Cardiac septum (tissue), 1 donor: ENCODE results near the gene DPH2. TPM values are rescaled to one million over a fixed set of nuclear protein-coding genes. Genes with fewer than 3 reads are reported as not detected.

ENCODE experiments used
- DNase-seq: peaks from one replicate; pipeline ENCODE4 v3.0.0-alpha.2; 2020; ENCODE audit warnings: low spot score
- intact Hi-C: fragments of 100-400 bp; cut with DNase I; formaldehyde crosslinking; loops from one replicate; pipeline ENCODE4 v1.14.0; 2022
- total RNA-seq: library from RNA; stranded (reverse); fragmentation: NEBNext Ultra II Directional; extraction: Animal tissue kit (Norgen Biotek cat#: 25700); gene quantifications from one replicate; pipeline ENCODE4 v1.2.1, GENCODE V29; 2021
- donor health status: DM: no; HTN: no; CAD: no.

The DPH2 gene
- total RNA-seq, 1 donor from 2014 or later: 15.5 TPM

DNA sequence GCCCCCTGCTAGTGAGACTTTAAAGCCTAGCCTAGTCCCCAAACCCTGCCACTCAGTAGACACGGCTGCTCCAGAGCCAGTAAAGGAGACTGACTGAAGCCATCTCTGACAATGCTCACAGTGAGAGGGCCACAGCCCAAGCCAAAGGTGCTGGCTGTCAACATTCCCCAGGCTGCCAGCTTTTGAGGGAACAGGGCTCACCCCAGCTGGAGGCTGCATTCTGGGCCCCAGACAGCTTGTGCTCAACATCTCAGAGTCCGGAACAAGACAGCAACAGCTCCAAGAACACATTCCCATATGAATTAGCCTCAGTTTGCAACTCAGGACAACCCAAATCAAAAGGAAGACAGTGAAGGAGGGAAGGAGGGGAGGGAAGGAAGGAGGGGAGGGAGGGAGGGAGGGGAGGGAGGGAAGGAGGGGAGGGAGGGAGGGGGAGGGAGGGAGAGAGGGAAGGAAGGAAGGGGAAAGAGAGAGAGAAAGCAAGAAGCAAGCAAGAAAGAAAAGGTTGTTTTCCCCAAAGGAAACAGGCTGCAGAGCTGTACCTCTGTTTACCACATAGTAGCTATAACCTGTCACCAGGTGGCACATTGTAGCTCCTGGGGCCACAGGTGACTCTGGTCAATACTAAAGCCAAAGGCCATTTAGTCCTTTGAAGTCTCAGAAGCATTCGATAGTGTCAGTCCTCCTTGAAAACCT lies 30.8 kb upstream of the DPH2 start:
- intact Hi-C loops: no loop called here
- no peak for DNase-seq

- DNase-seq: no peak
- intact Hi-C loops: no loop called here
These were observed 27.4 kb upstream of the DPH2 start for GRCh38 chr1:43942411-43942810.

DNA sequence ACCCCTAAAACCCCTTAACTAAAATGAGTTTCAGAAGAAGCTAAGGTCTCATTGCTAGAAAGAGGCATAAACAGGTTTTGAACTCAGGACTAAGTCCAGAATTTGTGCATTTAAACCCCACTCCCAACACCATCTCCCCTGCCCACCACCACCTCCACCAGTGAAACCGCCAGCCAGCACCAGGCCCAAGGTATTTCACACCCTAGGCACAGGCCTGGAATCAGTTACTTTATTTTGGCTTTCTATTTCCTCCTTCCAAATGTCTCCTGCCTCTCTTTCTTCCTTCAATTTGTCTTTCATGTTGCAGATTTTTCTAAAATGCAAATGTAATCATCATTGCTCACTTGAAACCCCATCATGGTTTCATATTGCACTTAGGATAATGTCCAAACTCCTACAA lies 24.9 kb upstream of the DPH2 start:
- no peak for DNase-seq
- intact Hi-C loops: loop anchor here (5.0 kb wide), 2 partner anchors 87 to 238 kb away; partner anchors contain the start of genes SLC6A9 and ST3GAL3

DNA sequence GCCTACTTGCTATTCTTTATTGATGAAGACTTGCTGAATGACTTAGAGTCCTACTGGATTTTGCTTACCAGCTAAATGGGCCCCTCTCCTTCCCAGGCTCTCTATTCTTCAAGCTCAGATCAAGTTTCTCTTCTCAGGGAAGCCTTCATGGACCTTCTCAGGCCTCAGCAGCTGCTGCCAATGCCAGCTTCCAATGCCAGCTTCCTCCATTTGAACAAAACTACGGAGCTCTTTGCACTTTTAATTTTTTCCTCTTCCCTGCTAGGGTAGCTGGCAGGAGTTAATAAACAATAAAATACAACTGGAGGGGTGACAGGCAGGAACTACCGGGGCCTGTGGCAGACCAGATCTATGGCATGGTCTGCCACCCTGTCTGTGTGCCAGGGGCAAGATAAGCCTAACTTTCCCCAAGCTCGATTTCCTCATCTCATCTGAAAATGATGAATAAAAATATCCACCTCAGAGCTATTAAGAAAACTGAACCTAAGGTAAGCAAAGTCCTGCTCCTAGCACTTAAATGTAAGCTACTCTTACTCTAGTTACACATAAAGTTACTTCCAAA lies 24.1 kb upstream of the DPH2 start:
- intact Hi-C loops: loop anchor here (1.0 to 5.0 kb wide), 3 partner anchors 29 to 238 kb away; partner anchors contain the start of genes ATP6V0B, SLC6A9 and ST3GAL3
- DNase-seq: no peak

DNA sequence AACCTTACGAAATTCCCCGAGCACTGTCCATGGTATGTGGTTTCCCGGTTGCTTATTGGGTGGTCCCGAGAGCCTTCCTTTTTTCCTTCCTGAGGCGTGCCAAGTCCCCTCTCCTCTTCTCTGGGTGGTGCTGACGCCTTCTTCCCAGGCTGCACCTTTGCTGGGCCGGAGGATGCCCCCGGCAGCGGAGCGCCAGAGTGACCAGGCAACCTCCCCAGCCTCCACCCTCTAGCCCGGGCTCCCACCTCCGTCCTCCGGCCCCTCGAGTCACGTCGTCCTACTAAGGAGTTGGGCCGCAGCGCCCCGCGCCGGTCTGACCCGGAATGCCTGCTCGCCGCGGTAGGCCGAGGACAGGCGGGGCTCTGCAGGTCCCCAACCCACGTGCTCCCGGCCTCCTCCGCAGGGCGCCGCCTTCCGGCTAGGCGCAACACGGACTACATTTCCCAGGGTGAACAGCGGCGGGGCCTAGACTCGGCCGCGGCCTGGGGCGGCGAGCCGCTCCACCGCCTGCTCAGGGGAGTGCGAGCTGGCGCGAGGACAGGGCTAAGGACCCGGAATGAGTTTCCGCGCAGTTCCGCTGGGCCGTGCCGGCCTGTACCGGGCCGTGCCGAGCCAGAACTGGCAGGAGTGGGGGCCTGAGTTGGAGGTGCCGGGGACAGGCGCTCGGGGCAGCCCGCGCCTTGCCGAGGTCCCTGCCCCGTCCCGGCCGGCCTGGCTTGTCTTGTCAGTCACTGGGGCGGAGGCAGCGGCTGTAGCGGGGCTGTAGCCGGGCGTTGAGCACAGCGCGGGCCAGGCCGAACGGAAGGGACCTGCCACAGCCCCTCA lies 23.4 kb upstream of the DPH2 start, which contains the start of gene IPO13:
Gene IPO13, plus strand, starts transcription at position 715 of the 825 bp plus-strand sequence. CDS start 651 bp downstream, outside the sequence.
- peak; percentile 98 for DNase-seq
- intact Hi-C loops: loop anchor here (1.0 to 5.0 kb wide), 3 partner anchors 28 to 239 kb away; partner anchors contain the start of genes ATP6V0B, SLC6A9 and ST3GAL3

DNA sequence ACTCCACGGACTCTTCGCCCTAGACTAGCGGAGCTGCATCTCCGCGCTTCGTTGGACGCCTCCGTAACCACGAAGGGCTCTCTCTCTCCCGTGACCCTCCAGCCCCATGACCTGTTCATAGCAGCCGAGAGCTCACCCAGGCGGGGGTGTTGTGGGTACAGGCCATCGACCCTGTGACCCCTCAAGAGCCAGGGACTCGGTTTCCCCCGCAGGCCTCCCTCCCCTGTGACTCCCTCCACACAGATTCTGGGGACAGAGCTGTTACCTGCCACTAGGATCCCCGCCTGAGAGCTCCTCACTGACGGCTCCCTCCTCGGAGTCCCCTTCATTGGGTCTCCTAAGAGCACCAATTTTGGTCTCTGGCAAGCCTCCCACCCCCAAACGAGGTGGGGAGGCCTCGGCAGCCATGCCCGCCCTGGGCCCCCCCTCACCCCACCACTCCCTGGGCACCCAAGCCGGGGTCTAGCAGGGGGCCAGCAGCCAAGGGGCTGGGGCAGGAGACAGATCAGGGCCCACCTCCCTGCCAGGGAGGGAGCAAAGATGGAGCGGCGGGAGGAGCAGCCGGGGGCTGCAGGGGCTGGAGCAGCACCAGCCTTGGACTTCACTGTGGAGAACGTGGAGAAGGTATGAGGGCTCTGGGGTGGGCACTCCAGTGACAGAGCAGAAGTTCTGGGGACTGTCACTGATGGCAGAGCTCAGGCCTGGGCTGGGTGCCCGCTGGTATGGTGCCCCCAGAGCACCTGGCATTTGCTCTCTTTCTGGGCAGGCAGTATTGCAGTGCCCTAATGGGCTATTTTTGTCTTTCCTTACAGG lies 22.5 kb upstream of the DPH2 start:
- intact Hi-C loops: loop anchor here (5.0 kb wide), 2 partner anchors 85 to 240 kb away; partner anchors contain the start of genes SLC6A9 and ST3GAL3
- no peak for DNase-seq

DNA sequence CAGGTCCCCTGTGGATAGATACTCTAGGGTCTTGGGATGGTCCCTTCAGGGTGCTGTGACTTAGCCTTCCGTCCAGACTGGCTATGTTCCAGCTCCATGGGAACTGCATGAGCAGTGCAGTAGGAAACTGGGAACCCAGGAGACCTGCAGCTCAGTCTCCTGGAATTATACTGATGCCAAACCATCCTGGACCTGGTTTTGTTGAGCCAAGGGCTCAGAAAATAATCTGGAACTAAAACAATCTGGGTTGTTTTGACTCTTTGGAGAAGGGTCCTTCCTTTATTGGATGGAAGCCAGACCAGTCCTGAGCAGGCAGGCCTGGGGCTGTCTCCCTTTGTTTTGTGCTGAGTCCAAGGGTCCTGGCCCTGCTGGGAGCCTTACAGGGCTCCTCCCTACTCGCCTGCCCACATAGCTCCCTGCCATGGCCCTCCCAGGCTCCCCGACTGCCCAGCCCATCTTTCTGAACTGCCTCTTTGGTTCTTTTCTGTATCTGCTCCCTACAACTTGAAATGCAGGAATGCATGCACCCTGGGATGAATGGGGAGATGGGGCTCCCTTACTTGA lies 21.9 kb upstream of the DPH2 start:
- intact Hi-C loops: loop anchor here (5.0 kb wide), 2 partner anchors 84 to 241 kb away; partner anchors contain the start of genes SLC6A9 and ST3GAL3
- no peak for DNase-seq

DNA sequence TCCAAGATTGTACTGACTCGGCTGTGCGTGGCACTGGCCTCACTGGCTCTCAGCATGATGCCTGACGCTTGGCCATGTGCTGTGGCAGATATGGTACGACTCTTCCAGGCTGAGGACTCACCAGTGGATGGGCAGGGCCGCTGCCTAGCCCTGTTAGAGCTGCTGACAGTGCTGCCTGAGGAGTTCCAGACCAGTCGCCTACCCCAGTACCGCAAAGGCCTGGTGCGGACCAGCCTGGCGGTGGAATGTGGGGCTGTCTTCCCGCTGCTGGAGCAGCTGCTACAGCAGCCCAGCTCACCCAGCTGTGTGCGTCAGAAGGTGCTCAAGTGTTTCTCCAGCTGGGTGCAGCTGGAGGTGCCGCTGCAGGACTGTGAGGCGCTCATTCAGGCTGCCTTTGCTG lies 20.1 kb upstream of the DPH2 start:
- no peak for DNase-seq
- intact Hi-C loops: loop anchor here (5.0 kb wide), 2 partner anchors 83 to 242 kb away; partner anchors contain the start of genes SLC6A9 and ST3GAL3

GRCh38 chr1:43951021-43951985 lies 18.5 kb upstream of the DPH2 start:
- no peak for DNase-seq
- intact Hi-C loops: no loop called here

DNA sequence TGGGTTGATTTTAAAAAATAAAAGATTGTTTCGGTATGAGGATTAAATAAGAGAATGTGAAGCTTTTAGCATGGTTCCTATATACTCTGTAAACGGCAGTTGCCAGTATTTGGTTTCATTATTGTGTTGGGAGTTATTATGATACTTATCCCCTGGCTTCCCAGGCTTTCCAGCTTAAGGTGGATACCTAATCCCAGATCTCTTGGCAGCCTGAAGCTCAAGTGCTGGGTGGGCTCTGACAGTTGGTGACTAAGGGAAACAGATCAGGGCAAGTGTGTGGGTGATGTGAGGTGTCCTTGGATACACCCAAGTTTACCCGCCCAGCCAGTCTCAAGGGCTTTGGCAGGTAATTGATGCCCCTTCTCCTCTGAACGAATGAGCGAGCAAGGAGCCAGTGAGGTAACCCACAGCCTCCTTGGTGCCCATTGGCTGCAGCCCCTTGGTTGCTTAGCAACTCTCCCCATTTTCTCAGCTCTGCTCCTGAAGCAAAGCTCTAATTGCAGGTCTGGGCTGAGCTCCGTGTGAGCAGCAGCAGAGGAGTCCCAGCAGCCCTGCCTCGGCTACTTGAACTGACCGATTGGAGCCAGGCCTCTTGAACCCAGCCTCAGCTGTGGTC lies 17.0 kb upstream of the DPH2 start:
- DNase-seq: no peak
- intact Hi-C loops: no loop called here

DNA sequence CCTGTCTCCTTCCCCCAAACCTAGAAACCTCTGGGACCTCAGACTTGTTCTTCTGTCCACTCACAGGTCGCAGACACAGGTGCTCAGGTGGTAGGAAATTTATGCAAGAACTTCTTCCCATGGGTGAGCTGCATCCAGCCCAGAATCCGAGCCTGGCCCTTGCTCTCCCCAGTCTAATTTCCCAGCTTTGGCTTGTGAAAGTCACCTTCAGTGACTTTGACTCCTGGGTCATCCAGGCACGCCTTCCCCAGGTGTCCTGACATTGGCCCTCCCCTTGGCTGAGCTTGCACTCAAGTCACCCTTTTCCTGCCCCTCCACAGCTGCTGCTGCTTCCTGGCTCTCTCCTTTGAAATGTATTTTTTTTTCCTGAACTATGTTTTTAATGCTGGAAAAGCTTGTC lies 16.4 kb upstream of the DPH2 start:
- intact Hi-C loops: no loop called here

DNA sequence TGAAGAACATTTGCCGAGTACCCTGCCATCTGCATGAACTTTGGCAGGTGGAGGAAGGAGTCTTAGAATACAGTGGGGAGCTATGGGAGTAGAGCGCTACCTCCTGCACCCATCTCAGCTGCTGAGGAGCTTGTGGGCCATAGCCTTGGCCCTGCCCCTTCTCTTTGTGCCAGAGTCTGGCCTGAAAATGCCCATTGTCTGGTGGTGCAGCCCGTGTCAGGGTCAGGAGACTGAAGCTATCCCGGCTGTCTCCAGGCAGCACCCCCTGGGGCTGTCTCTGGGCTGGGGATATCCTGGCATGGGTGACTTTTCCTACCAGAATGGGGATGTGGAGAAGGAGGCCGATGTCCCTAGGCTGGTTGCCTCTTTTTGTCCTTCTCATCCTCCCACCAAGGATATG lies 15.8 kb upstream of the DPH2 start:
- no peak for DNase-seq
- intact Hi-C loops: no loop called here

More for the DNA sequence above, 16.4 kb upstream of the DPH2 start:
- DNase-seq: no peak

DNA sequence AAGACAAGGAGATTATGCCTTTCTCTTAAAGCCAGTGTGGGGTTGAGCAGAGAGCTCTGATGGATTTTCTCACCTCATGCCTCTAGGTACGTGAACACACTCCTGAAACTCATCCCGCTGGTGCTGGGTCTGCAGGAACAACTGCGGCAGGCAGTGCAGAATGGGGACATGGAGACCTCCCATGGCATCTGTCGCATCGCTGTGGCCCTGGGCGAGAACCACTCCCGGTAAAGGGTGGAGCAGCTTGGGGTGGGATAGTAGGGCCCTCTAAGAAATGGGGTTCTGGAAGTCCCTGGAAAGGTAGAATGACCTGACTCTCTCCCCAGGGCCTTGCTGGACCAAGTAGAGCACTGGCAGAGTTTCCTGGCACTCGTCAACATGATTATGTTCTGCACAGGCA lies 13.6 kb upstream of the DPH2 start:
- DNase-seq: no peak
- intact Hi-C loops: no loop called here

- intact Hi-C loops: no loop called here
- DNase-seq: no peak
These were observed 12.3 kb upstream of the DPH2 start for GRCh38 chr1:43957407-43958040.

DNA sequence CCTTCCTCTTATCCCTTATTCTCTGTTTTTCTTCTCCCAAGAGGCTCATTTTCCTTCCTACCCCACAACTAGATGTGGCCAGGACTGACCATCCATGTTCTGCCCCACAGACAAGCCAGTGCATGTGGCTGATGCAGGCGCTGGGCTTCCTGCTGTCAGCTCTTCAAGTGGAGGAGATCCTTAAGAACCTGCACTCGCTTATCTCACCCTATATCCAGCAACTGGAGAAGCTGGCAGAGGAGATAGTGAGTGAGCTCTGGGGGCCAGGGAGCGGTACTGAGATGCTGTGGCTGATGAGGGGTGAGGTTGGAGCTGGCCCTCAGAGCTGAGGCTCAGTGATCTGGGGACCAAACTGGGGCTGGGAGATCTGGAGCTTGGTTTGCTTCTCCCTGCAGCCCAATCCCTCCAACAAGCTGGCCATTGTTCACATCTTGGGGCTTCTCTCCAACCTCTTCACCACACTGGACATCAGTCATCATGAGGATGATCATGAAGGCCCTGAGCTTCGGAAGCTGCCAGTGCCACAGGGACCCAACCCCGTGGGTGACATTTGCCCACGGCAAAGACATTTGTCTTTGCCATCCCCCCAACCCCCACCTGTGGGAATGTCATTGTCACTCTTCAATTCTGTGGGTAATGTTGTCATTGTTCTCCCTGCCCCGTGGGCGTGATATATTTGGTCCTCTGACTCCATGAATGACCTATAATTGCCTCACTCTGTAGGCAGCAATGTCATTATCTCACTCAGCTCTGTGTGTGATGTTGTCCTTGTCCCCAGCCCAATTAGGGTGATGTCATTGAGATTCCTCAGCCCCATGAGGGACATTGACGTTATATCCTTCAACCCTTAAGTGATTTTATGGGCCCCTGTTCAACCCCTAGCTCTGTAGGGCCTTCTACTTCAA lies 11.2 kb upstream of the DPH2 start:
- intact Hi-C loops: no loop called here
- DNase-seq: no peak

DNA sequence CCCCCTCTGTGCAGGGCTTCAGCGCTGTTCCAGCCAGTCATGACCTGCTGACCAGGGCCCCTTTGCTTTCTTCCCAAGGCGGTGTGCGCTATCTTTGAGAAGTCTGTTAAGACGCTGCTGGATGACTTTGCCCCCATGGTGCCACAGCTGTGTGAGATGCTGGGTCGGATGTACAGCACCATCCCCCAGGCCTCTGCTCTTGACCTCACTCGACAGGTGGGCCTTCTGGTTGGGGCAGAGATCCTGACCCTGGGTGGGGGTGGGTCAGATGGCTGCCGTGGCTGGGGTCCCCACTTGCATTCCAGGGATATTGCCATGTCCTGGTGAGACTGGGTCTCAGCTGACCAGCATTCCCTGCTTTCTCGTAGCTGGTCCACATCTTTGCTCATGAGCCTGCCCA lies 9.0 kb upstream of the DPH2 start:
- DNase-seq: no peak
- intact Hi-C loops: no loop called here
